Eye (tissue), 1 donor: ENCODE measurements around the gene SMARCD1.

Source experiments
- DNase-seq: peaks from one replicate; pipeline ENCODE4 v3.0.0-alpha.2; 2015

Gene SMARCD1

DNA sequence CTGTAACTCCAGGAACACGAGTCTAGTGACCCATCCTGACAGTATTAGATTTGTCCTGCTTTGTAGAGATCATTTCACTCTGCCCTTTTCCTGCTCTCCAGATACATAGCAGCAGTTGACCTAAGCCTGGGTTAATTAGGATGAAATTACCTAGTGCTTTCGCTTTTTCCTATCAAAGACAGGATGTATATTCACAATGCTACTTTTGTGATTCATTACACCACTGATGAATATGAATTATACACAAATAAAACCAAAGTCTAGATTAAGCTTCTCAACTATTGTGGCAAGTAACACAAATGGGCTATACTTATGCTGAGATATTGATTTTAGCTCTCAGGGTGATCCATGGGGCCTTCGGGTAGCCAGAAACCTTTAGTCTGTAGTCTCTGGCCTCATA is 64.2 kb downstream of the SMARCD1 start:
- DNase-seq = no peak
